Measurements from ENCODE around the gene FAM193A.
A peak's percentile ranks its signal among the peaks of the same experiment; 100 is the strongest.
"Not testable (repeated sequence)": the region's sequence is repeated elsewhere in the genome, so short reads cannot be mapped to it uniquely, and the experiment has no call there.

FAM193A gene

GRCh38 chr4:2515830-2516550 is 20.5 kb upstream of the FAM193A start:
- DNase-seq: no peak

GRCh38 chr4:2516635-2517034 is 19.8 kb upstream of the FAM193A start:
- no peak for DNase-seq

- DNase-seq: no peak
These were observed 9.9 kb upstream of the FAM193A start for GRCh38 chr4:2526559-2526958.

DNA sequence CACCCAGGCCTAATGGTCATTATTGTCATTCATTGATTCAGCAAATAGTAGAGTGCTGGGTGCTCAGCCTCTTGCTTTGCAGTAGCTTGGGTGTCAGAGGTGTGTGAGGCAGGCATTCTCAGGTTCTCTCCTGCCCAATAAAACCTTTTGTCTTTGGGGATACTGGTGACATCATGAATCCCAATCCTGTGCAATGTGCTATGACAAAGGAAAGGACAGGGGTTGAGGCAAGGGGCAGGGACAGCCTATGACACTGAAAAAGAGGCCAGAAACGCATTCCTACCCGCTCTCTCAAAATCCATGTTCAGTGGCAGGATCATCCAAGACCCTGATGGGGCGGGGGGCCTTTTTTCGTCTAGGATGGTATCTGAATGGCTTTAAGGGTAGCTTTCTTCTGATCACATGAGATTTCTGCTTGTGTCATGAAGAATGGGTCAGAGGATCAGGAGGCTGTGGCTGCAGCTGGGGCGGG is 1.5 kb upstream of the FAM193A start:
- DNase-seq: no peak

- DNase-seq: peak; percentile 59
These were observed 863 bp upstream of the FAM193A start for GRCh38 chr4:2535376-2536192.

GRCh38 chr4:2537011-2537830 is 774 bp downstream of the FAM193A start:
- DNase-seq: peak; percentile 61

DNA sequence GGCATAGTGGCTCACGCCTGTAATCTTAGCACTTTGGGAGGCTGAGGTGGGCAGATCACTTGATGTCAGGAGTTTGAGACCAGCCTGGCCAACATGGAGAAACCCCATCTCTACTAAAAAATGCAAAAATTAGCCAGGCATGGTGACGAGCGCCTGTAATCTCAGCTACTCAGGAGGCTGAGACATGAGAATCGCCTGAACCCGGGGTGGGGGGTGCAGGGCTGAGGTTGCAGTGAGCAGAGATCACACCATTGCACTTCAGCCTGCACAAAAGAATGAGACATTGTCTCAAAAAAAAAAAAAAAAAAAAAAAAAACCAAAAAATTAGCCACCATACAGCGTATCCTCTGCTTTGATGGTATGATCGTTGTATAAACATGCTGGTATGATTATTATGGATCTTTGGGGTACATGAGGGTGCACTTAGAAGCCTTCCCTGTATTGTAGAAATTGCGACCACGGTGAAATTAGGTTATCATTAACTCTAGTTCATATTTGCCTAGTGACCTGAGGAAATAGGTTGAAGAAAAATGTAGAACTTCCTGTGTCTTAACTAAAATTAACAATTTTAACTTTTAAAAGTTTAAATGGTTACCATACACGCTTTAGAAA is 7.2 kb downstream of the FAM193A start:
- not testable (repeated sequence) for DNase-seq

GRCh38 chr4:2545321-2546013 is 9.0 kb downstream of the FAM193A start:
- DNase-seq: no peak

DNA sequence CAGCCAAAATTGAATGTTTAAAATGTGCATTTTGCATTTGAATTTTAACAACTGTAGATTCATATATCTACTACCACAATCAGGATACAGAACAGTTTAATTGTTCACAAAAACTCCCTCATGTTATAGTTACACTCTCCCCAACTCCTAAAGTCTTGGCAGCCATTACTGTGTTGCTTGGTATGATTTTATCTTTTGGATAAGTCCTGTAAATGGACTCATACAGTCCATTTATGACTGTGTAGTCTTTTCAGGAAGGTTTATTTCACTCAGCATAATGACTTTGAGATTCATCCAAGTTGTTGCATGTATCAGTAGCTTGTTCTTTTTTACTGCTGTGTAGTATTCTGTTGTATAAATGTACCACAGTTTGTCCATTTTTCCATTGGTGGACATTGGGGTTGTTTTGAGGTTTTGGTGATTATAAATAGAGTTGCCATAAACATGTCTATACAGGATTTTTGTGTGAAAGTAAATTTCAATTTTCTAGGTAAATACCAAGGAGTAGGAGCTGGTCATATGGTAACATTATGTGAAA is 9.9 kb downstream of the FAM193A start:
- no peak for DNase-seq

DNA sequence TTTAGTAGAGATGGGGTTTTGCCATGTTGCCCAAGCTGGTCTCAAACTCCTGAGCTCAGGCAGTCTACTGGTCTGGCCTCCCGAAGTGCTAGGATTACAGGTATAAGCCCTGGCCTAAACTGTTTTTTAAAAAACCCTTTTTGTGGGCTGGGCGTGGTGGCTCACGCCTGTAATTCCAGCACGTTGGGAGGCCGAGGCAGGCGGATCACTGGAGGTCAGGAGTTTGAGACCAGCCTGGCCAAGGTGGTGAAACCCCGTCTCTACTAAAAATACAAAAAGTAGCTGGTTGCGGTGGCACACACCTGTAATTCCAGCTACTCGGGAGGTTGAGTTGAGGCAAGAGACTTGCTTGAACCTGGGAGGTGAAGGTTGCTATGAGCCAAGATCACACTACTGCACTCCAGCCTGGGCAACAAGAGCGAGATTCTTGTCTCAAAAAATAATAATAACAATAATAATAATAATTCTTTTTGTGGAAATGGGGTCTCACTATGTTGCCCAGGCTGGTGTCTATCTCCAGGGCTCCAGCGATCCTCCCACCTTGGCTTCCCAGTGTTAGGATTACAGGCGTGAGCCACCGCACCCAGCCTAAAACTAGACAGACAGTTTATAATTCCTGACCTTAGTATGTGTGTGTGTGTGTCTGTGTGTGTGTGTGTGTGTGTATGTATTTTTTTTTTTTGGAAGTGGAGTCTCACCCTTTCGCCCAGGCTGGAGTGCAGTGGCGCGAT is 10.7 kb downstream of the FAM193A start:
- DNase-seq: not testable (repeated sequence)

- DNase-seq: no peak
These were observed 14.7 kb downstream of the FAM193A start for GRCh38 chr4:2551118-2551517.

DNA sequence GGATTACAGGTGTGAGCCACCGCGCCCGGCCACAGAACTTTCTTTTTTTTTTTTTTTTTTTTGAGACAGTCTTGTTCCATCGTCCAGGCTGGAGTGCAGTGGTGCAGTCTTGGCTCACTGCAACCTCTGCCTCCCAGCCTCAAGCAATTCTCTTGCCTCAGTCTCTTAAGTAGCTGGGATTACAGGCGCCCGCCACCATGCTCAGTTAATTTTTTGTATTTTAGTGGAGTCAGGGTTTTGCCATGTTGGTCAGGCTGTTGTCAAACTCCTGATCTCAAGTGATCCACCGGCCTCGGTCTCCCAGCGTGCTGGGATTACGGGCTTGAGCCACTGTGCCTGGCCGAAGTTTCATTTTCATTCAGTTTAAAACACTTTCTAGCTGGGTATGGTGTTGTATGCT is 16.4 kb downstream of the FAM193A start:
- no peak for DNase-seq

GRCh38 chr4:2558301-2558700 is 21.9 kb downstream of the FAM193A start:
- DNase-seq: no peak

GRCh38 chr4:2560167-2560566 is 23.7 kb downstream of the FAM193A start:
- no peak for DNase-seq

DNA sequence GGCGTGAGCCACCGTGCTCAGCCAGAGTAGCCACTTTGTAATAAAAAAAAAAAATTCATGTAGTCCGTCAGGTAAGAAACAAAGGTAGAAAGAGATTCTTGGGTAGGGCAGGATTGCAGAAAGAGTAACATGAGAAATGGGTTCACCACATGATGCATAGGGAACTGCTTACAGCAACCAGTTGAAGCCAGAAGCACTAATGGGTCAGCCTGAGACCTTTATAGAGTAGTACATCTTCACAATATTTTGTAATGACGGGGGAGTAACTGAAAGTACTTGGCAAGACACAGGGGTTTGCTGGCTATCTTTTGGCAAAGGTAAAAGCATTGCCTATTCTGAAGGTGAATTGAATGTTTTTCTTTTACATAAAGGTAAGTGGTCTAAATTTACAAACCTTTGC is 29.1 kb downstream of the FAM193A start:
- DNase-seq: no peak

GRCh38 chr4:2570036-2570435 is 33.6 kb downstream of the FAM193A start:
- DNase-seq: no peak

- peak; percentile 62 for DNase-seq
These were observed 34.2 kb downstream of the FAM193A start for GRCh38 chr4:2570551-2571222.

DNA sequence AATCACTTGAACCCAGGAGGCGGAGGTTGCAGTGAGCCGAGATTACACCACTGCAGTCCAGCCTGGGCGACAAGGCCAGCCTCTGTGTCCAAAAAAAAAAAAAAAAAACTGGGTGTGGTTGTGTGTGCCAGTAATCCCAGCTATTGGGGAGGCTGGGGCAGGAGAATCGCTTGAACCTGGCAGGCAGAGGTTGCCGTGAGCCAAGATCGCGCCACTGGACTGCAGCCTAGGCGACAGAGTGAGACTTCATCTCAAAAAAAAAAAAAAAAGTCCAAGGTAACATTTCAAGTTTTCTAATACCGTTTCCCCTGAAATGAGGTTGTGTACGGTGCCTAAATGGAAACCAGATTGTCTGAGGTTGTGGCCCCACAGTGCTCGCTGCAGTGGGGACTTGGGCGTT is 35.6 kb downstream of the FAM193A start:
- no peak for DNase-seq

DNA sequence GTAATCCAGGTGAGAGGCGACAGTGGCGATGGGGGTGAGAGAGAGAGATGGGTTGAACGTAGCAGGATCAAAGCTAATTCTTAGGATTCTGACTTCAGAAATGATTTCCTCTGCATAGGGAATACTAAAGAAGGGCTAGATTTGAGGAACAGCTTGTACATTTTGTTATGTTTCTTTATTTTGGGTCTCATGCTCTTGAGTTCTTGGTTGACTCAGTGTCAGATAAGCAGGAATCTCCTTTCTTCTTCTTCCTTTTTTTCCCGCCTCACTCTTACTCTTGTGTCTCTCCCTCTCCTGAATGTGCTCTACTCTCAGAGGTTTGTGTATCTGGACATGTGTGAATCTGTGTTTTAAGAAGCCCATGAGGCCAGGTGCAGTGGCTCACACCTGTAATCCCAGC is 36.4 kb downstream of the FAM193A start:
- DNase-seq: no peak

DNA sequence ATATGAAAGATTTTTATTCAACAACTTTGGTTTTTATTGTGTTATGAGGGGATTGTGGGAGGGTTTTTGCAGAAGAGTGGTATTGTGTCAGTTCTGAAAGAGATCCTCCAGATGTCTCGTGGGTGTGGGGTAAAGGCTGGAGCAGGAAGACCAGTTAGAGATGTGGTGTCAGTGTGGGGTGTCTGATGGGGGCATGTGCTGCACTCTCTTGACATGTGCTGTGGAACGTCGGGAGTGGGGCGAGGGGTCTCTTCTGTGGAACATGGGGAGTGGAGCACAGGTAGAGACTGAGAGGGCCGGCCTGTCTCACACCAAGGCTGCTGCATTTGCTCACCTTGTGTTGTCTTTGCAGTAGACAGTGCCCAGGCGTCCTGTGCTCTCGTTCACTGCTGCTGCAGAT is 37.6 kb downstream of the FAM193A start:
- no peak for DNase-seq

DNA sequence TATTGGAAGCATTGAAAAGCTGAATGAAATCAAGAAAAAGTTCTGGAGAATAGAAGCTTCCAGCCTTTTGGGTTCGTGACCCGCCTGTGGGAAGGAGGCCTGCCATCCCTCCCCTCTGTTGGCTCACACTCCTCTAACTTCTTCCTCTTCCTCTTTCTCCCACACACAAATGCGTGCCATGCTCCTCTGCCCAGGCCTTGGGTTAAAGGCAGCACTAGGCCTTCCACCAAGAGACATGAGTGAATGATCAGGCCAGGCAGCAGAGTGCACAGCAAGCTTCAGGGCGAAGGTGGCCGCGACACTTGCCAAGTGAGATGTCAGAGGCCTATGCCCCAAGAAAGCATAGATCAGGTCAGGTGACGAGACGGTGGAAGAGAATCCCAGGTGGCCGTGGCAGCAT is 38.4 kb downstream of the FAM193A start:
- no peak for DNase-seq

Measured in CD4-positive, alpha-beta T cell treated with Interleukin-10 for 1 hour (primary cell).